Measurements from ENCODE around the gene MFSD2A.

- TF ChIP-seq CTCF (IDR thresholded peaks at IDR 0.05; ENCODE audit: insufficient read depth, low read depth, low read length) (no peak), EZH2 (IDR thresholded peaks at IDR 0.05; ENCODE audit: insufficient read depth, low read length) (no peak)
Observed at GRCh38 chr1:39995973-39996393, 41.0 kb downstream of the MFSD2A start.

Measured in astrocyte (in vitro differentiated cells and primary cell).